ENCODE data around the gene PGM5.

GRCh38 chr9:68522131-68522530 is 165.7 kb downstream of the PGM5 start:
- no peak for TF ChIP-seq YY1 (IDR thresholded peaks at IDR 0.05; ENCODE audit: low read depth, low read length)
- no peak for TF ChIP-seq SRF (IDR thresholded peaks at IDR 0.05; ENCODE audit: low read depth, low read length)
- TF ChIP-seq GABPA (IDR thresholded peaks at IDR 0.05; ENCODE audit: borderline replicate concordance, insufficient read depth, low read length), result no peak
- no peak for TF ChIP-seq RFX5 (IDR thresholded peaks at IDR 0.05; ENCODE audit: borderline replicate concordance, low read depth, low read length)
- TF ChIP-seq, protein P1, sequence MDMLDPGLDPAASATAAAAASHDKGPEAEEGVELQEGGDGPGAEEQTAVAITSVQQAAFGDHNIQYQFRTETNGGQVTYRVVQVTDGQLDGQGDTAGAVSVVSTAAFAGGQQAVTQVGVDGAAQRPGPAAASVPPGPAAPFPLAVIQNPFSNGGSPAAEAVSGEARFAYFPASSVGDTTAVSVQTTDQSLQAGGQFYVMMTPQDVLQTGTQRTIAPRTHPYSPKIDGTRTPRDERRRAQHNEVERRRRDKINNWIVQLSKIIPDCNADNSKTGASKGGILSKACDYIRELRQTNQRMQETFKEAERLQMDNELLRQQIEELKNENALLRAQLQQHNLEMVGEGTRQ (IDR thresholded peaks at IDR 0.05; ENCODE audit: low read length), result no peak
- TF ChIP-seq TEAD4 (IDR thresholded peaks at IDR 0.05; ENCODE audit: low read depth, low read length), result no peak
- no peak for TF ChIP-seq CHD2 (IDR thresholded peaks at IDR 0.05; ENCODE audit: low read length)
